Activated CD4-positive, alpha-beta T cell treated with anti-CD3 and anti-CD28 coated beads, Interleukin-10, Interleukin-2, amounts not matched to agents 100 ng/mL and 50 ng/mL, durations not matched to agents 16 hours and 8 hours (primary cell): ENCODE measurements around the gene SV2A.
"Not testable (repeated sequence)": the region's sequence is repeated elsewhere in the genome, so short reads cannot be mapped to it uniquely, and the experiment has no call there.

Source experiments
- DNase-seq: peaks from one replicate; pipeline ENCODE4 v3.0.0-alpha.2; 2020

The SV2A gene

GRCh38 chr1:149927563-149928400, 10.1 kb upstream of the SV2A start, which contains the start of gene SF3B4:
Gene SF3B4 (minus strand): TSS chr1:149927803. CDS start chr1:149927759, 44 bp downstream.
- DNase-seq = peak; percentile 96

DNA sequence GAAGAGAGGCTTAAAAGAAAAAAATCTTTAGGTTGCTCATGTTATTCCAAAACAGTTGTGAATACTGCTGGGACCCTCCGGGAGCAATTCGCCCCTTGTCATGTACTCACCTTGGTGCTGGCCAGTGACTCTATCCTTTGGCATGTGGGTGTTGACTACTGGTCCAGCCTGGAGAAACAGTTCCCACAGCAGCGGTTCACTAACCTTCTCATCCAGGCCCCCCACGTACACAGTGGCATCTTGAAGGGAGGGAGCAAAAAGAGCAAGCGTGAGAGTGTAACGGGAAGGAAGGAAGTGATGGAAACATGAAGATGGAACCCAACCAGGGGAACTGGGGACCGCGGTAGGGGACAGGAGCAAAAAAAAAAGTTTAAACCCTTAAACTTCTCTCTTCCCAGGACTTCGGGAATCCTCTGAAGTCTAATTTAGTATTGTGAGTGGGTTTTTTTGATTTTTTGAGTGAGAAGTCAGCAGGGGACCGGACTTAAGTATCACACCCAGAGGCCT, 9.5 kb upstream of the SV2A start:
- no peak for DNase-seq

GRCh38 chr1:149926296-149926695, 8.7 kb upstream of the SV2A start:
- no peak for DNase-seq

- no peak for DNase-seq
Measured at GRCh38 chr1:149925751-149926150, 8.1 kb upstream of the SV2A start.

- no peak for DNase-seq
Measured at GRCh38 chr1:149925345-149925744, 7.7 kb upstream of the SV2A start.

DNA sequence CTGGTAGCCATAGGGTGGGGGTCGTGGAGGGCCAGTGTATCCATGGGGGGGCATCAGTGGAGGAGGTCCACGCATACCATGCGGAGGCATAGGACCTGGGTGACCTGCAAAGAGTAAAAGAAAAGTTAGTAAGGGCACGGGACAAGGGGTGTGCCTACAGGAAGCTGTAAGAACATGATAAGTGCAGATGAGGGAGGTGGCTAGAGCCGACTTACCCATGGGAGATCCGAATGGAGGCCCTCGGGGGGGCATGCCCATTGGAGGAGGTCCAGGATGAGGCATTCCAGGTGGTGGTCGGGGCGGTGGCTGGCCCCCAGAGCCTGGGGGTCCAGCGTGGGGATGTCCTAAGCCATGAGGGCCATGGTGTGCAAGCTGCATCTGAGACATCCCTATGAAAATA, 6.0 kb upstream of the SV2A start:
- no peak for DNase-seq

DNA sequence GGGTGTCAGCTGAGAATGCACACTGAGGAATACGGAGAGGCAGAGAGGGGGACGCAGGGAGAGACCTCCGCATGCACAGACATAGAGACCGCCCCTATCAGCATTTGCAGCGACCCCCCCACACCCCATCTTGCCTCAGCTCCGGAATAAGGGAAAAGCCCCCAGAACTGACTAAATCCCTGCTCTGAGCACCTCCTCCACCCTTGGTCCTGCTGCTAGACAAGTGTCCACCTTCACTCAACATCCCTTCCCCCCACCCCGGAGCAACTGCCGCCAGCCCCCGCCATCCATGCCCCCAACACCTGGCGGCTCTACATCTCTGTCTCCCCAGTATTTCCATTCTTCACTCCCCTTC, 769 bp downstream of the SV2A start:
- no peak for DNase-seq

DNA sequence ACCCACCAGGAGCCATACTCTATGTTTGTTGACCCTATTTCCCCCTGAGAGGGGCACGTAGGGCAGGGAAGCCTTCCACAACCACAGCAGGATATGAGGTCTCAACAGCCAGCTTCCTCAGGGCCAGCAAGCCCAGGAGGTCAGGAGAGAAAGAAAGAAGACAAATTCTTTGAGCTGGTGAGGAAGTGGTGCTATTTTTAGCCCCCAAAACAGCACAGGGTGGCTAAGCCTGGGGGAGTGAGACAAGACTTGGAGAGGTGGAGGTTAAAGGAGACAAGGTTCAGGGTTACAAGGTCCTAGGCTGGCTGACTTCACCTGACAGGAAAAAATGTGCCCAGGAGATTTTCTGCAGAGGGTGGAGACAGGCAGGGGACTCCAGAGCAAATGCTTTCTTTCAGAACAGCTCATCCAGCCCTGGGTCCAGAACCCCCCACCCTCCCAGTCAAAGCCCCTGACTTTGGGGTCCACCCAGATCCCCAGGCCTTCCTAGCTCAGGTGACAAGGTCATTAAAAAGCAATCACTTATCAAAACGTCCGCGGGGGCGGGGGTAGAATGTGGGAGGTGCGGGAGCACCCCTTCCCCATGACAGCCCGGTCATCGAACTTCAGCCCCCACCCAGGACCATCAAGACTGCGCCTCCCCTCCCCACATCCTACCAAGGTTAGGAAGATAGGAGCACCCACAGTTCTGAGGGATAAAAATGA, 1.3 kb downstream of the SV2A start:
- no peak for DNase-seq

DNA sequence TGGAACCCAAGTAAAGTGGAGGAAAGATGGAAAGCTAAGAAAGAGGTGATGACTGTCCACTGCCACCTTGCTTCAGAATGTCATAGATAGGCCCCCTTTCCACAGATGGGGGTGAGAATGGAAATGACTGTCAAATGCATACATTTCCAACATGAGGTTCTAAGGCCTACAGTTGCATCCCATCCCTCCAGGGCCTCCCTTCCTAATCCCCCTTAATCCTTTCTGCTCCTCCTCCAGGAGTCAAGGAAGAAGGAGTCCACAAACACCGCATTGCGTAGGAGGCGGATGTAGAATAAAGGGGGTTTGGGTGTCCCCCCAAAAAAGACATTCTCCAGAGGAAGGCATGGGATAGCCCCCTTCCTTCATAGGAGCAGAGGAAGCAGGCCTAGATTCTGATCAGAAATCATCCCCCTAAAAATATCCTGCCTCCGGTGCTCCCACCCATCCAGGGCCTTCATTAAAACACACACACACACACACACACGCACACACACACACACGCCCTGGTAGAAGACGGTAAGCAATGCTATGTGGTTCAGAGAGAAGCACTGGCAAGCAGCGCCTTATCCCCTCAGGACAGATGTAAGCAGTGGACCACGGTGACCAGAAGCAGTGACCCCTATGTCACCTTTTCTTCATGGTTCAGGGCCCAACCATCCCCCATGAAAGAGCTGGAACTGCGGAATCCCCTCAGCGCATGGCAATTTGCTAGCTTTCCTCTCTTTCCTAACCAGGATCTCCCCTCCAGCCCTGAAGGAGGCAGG, 2.0 kb downstream of the SV2A start:
- DNase-seq = no peak

DNA sequence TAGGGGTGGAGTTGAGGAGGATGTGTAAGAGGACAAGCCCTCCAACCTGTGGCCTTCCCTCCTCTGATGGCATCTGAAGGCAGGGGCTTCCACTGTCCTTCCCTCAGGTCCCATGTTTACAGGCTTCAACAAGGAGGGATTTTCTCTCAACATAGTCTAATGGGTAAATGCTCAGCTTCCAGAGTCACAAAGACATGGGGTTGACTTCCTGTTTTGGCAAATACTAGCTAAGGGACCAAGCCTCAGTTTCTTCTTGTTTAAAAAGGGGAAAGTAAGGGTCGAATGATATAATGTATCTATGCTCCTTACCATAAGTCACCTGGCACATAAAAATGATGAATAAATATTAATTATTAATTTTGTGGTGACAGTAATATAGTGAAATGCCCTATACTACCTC, 3.1 kb downstream of the SV2A start:
- no peak for DNase-seq

GRCh38 chr1:149906570-149907075, 11.0 kb downstream of the SV2A start:
- no peak for DNase-seq

DNA sequence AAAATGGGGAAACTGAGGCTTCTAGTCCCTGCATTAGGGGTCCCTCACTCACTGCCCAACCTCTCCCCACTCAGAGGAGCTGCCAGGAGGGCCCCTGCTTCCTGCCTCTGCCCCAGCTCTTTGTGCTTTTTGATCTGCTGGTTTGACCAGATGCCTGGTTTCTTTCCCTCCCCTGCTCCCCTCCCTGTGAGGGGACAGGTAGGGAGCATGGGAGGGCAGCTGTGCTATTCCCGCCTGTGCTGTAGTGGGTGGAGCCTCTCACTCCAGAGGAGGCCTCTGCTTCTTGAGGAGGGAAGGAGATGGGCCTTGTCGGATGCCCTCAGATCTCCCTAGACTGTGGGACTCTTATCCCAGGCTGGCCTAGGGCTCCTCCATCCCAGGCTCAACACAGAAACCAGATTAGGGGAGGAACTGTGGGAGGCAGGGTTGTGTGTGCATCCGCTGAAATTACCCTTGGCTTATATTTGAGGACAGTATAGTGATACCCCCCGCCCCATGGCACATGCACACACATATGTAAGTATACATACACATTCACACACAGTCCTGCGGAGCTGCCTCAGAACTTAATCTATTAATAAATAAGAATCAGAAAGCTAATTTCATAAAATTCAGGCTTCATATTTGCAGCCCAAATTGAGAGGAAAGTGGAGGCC, 13.7 kb downstream of the SV2A start:
- no peak for DNase-seq

- DNase-seq = peak; percentile 92
Measured at GRCh38 chr1:149899460-149900284, 18.0 kb downstream of the SV2A start, which contains the start of gene BOLA1. Gene BOLA1 (plus strand): TSS chr1:149899568. CDS start chr1:149900060, 492 bp downstream.

GRCh38 chr1:149896575-149896974, 21.1 kb downstream of the SV2A start:
- no peak for DNase-seq

DNA sequence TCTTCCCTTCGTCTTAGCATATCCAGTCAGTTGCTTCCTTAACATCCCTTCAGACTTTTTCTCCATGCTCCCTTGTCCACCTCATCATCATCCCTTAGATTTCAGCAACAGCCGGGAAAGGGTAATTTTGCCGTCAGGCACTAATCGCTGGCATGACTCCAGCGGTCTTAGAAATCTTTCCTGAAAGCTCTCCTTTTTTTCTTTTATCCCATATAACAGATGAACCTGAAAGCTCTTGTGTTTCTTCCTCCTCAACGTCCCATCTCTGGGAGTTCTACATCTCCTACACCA, 28.7 kb downstream of the SV2A start:
- DNase-seq = no peak

GRCh38 chr1:149888247-149888998, 29.2 kb downstream of the SV2A start:
- peak; percentile 94 for DNase-seq

DNA sequence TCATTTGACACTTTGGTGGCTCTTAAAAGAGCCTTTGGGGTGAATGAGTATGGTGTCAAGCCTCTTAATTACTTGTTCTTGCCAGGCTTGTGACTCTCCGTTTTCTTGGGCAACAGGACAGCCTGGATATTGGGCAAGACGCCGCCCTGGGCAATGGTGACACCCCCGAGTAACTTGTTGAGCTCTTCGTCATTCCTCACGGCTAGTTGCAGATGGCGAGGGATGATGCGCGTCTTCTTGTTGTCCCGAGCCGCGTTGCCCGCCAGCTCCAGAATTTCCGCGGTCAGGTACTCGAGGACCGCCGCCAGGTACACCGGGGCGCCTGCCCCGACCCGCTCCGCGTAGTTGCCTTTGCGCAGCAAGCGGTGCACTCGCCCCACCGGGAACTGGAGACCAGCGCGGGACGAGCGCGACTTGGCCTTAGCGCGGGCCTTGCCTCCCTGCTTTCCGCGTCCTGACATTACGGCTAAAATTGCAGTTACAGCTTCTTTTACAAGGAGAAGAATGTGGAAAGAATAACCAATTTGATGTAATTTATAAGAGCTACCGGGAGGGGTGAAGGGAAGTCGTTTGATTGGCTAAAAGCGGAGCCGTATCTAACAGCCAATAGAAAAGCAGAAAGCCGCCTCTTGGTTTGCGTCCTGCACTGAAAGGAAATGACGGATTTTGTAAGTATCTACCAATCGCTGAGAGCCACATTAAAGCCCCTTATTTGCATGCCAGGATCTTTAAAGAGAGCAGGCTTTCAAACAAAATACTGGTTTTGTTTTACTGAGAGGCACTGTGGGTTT, 30.0 kb downstream of the SV2A start:
- peak; percentile 96 for DNase-seq

GRCh38 chr1:149887196-149887455, 30.5 kb downstream of the SV2A start:
- DNase-seq = not testable (repeated sequence)

DNA sequence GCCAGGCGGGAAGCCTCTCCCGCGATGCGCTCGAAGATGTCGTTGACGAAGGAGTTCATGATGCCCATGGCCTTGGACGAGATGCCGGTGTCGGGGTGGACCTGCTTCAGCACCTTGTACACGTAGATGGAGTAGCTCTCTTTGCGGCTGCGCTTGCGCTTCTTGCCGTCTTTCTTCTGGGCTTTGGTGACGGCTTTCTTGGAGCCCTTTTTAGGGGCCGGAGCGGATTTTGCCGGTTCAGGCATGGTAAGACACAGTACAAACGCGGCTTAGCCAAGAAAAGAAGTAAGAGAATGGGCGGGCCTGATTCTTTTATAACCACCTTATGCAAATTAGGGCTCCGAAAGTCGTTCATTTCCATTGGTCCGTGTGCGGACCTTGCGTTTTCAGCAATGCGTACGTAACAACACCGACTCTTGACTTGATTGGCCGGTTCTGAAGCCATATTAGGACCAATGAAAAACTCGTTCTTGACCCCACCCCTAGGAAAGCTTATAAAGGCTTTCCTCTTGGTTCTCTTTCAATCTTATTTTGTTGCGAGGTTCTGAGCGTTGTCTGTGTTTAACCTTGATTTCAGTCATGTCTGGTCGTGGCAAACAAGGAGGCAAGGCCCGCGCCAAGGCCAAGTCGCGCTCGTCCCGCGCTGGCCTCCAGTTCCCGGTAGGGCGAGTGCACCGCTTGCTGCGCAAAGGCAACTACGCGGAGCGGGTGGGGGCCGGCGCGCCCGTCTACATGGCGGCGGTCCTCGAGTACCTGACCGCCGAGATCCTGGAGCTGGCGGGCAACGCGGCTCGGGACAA, 31.0 kb downstream of the SV2A start:
- peak; percentile 97 for DNase-seq

DNA sequence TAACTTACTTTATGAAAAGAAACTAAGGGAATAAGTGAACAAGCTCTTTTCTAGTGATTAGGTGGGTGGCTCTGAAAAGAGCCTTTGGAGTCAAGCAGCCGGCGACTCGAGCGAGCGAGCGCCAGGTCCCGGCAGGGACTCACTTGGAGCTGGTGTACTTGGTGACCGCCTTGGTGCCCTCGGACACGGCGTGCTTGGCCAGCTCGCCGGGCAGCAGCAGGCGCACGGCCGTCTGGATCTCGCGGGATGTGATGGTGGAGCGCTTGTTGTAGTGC, 31.6 kb downstream of the SV2A start:
- not testable (repeated sequence) for DNase-seq
